ENCODE measurements around the gene DTX2. TPM values are rescaled to one million over a fixed set of nuclear protein-coding genes. Genes with fewer than 3 reads are reported as not detected.
"Not testable (repeated sequence)": the region's sequence is repeated elsewhere in the genome, so short reads cannot be mapped to it uniquely, and the experiment has no call there.

DTX2 gene
- total RNA-seq, 1 experiment from 2014 or later, result 100 TPM

DNA sequence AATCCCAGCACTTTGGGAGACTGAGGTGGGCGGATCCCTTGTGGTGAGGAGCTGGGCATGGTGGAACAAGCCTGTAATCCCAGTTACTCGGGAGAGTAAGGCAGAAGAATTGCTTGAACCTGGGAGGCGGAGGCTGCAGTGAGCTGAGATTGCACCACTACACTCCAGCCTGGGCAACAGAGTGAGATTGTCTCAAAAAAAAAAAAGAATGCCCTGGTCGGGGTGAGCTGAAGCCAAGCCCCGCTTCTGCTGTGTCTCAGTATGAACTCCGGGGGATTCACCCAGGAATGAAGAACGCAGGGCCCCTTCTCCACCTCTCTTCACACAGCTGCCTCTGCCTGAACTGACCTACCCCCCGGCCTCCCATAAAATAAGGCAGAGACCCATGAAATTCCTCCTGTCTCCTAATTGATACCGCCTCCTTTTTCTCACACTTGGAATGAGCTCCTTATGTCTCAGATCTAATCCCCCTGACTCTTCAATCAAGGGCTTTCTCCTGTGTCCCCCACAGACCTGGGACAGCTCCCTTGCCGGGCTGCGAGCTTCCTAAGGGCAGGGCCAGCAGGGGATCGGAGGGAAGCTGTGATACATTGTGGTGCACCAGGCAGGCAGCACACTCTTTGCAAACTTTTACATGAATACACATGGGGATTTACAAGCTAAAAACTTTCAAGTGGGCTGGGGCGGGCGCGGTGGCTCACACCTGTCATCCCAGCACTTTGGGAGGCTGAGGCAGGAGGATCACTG lies 37.7 kb upstream of the DTX2 start:
- CTCF ChIA-PET, result interaction anchor here (0.5 to 0.6 kb wide), 2 partner anchors 64 to 1697 kb away, joined by 3 read pairs; no protein-coding TSS in a partner anchor

GRCh38 chr7:76424413-76425111 lies 36.9 kb upstream of the DTX2 start, which contains the start of gene ZP3:
Gene ZP3, plus strand, starts transcription at chr7:76424950. Its CDS starts 15 bp downstream, at chr7:76424965.
- TF ChIP-seq, protein P1, sequence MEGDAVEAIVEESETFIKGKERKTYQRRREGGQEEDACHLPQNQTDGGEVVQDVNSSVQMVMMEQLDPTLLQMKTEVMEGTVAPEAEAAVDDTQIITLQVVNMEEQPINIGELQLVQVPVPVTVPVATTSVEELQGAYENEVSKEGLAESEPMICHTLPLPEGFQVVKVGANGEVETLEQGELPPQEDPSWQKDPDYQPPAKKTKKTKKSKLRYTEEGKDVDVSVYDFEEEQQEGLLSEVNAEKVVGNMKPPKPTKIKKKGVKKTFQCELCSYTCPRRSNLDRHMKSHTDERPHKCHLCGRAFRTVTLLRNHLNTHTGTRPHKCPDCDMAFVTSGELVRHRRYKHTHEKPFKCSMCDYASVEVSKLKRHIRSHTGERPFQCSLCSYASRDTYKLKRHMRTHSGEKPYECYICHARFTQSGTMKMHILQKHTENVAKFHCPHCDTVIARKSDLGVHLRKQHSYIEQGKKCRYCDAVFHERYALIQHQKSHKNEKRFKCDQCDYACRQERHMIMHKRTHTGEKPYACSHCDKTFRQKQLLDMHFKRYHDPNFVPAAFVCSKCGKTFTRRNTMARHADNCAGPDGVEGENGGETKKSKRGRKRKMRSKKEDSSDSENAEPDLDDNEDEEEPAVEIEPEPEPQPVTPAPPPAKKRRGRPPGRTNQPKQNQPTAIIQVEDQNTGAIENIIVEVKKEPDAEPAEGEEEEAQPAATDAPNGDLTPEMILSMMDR (conservative IDR thresholded peaks at IDR 0.05), result no peak
- TF ChIP-seq EZH2 (IDR thresholded peaks at IDR 0.05; ENCODE audit: low read depth), result no peak

More for the DNA sequence above, 37.7 kb upstream of the DTX2 start:
- Histone ChIP-seq H3F3A (ENCODE audit: insufficient read depth, low read depth) (peaks cover 45% of the 10 kb centered on the region), H2AFZ (no peak overlapping the region), H3K4me2 (peak overlapping the region; percentile 48), H3K36me3 (ENCODE audit: low read depth) (no peaks in the 10 kb centered on the region), H3K27ac (peak overlapping the region; percentile 78), H3K27me3 (ENCODE audit: insufficient read depth, low read depth) (no peaks in the 10 kb centered on the region), H3K4me3 (no peak overlapping the region), H3K79me2 (ENCODE audit: low read depth) (no peaks in the 10 kb centered on the region), H3K9me3 (ENCODE audit: insufficient read depth, low read depth) (no peaks in the 10 kb centered on the region), H4K20me1 (ENCODE audit: insufficient read depth) (no peaks in the 10 kb centered on the region), H3K4me1 (replicated peaks; ENCODE audit: insufficient read depth) (peaks cover 48% of the 10 kb centered on the region), H3K9me2 (ENCODE audit: insufficient read depth) (no peaks in the 10 kb centered on the region)
- intact Hi-C loops (cut with micrococcal nuclease; ENCODE audit: unreplicated experiment), result loop anchor here (1.0 to 5.0 kb wide), 4 partner anchors 65 to 106 kb away; partner anchors contain the start of gene UPK3B
- DNase-seq, result no peak
- POLR2A ChIA-PET (ENCODE audit: unreplicated experiment), result interaction anchor here (0.6 to 1.1 kb wide), 2 partner anchors 60 to 109 kb away, joined by 3 to 10 read pairs; no protein-coding TSS in a partner anchor
- TF ChIP-seq EZH2 (IDR thresholded peaks at IDR 0.05; ENCODE audit: low read depth), result no peak
- TF ChIP-seq, protein P1 (conservative IDR thresholded peaks at IDR 0.05), result no peak
- BruUV-seq (replicated peaks), result TSS peak; percentile 82

DNA sequence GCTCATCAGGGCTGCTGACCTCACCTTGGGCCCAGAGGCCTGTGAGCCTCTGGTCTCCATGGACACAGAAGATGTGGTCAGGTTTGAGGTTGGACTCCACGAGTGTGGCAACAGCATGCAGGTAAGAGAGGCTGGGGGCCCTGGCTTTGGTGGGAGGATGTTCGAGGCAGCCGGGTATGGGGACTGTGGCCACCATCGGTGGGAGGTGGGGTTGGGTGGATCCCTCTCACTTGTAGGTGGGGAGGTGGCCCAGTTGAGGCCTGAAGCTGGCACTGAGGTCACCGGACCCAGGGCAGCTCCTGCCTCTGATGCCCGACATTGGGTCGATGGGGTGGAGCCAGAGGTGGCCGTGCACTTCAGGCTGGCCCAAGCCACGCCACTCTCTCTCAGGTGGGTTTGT lies 36.4 kb upstream of the DTX2 start:
- Histone ChIP-seq H3K4me1 (replicated peaks; ENCODE audit: insufficient read depth) (peaks cover 48% of the 10 kb centered on the region), H2AFZ (no peak overlapping the region), H3K36me3 (ENCODE audit: low read depth) (no peaks in the 10 kb centered on the region), H4K20me1 (ENCODE audit: insufficient read depth) (no peaks in the 10 kb centered on the region), H3K4me3 (no peak overlapping the region), H3K4me2 (no peak overlapping the region), H3K27ac (no peak overlapping the region), H3K79me2 (ENCODE audit: low read depth) (no peaks in the 10 kb centered on the region), H3K9me2 (ENCODE audit: insufficient read depth) (no peaks in the 10 kb centered on the region), H3K27me3 (ENCODE audit: insufficient read depth, low read depth) (no peaks in the 10 kb centered on the region), H3F3A (ENCODE audit: insufficient read depth, low read depth) (peaks cover 37% of the 10 kb centered on the region), H3K9me3 (ENCODE audit: insufficient read depth, low read depth) (no peaks in the 10 kb centered on the region)
- no peak for DNase-seq
- POLR2A ChIA-PET (ENCODE audit: unreplicated experiment), result no interaction called here
- intact Hi-C loops (cut with micrococcal nuclease; ENCODE audit: unreplicated experiment), result no loop called here
- CTCF ChIA-PET, result interaction anchor here (0.6 kb wide), 1 partner anchor 26 kb away, joined by 18 read pairs; no protein-coding TSS in a partner anchor
- BruUV-seq (replicated peaks), result no TSS peak
- no peak for TF ChIP-seq EZH2 (IDR thresholded peaks at IDR 0.05; ENCODE audit: low read depth)
- TF ChIP-seq, protein P1 (conservative IDR thresholded peaks at IDR 0.05), result no peak

More at GRCh38 chr7:76424413-76425111, 36.9 kb upstream of the DTX2 start, which contains the start of gene ZP3:
- POLR2A ChIA-PET (ENCODE audit: unreplicated experiment), result interaction anchor here (1.1 kb wide), 1 partner anchor 60 kb away, joined by 3 read pairs; no protein-coding TSS in a partner anchor
- Histone ChIP-seq H3K4me2 (peak within 1 kb of the TSS; percentile 48), H3K9me3 (ENCODE audit: insufficient read depth, low read depth) (no peaks in the 10 kb centered on the region), H2AFZ (no peak within 1 kb of the TSS), H3K36me3 (ENCODE audit: low read depth) (no peaks in the 10 kb centered on the region), H4K20me1 (ENCODE audit: insufficient read depth) (no peaks in the 10 kb centered on the region), H3K27me3 (ENCODE audit: insufficient read depth, low read depth) (no peaks in the 10 kb centered on the region), H3K27ac (peak within 1 kb of the TSS; percentile 78), H3K4me3 (no peak within 1 kb of the TSS), H3K9me2 (ENCODE audit: insufficient read depth) (no peaks in the 10 kb centered on the region), H3F3A (ENCODE audit: insufficient read depth, low read depth) (peaks cover 39% of the 10 kb centered on the region), H3K79me2 (ENCODE audit: low read depth) (no peaks in the 10 kb centered on the region), H3K4me1 (replicated peaks; ENCODE audit: insufficient read depth) (peaks cover 48% of the 10 kb centered on the region)
- BruUV-seq (replicated peaks), result no TSS peak
- intact Hi-C loops (cut with micrococcal nuclease; ENCODE audit: unreplicated experiment), result loop anchor here (5.0 kb wide), 1 partner anchor 82 kb away; no protein-coding TSS in a partner anchor
- no peak for DNase-seq
- CTCF ChIA-PET, result no interaction called here

GRCh38 chr7:76425558-76425957 lies 36.0 kb upstream of the DTX2 start:
- DNase-seq; POLR2A ChIA-PET (ENCODE audit: unreplicated experiment); H3K4me2 ChIP-seq; H3K9me3 ChIP-seq (ENCODE audit: insufficient read depth, low read depth); H3K4me3 ChIP-seq; H2AFZ ChIP-seq; intact Hi-C loops (cut with micrococcal nuclease; ENCODE audit: unreplicated experiment); BruUV-seq (replicated peaks); H3K79me2 ChIP-seq (ENCODE audit: low read depth); H3K27me3 ChIP-seq (ENCODE audit: insufficient read depth, low read depth); H3K36me3 ChIP-seq (ENCODE audit: low read depth); H3K9me2 ChIP-seq (ENCODE audit: insufficient read depth); H4K20me1 ChIP-seq (ENCODE audit: insufficient read depth); H3K27ac ChIP-seq: not testable (repeated sequence)
- CTCF ChIA-PET, result interaction anchor here (0.6 kb wide), 1 partner anchor 26 kb away, joined by 18 read pairs; no protein-coding TSS in a partner anchor
- H3F3A ChIP-seq (ENCODE audit: insufficient read depth, low read depth), result peaks cover 33% of the 10 kb centered on the region
- H3K4me1 ChIP-seq (replicated peaks; ENCODE audit: insufficient read depth), result peaks cover 46% of the 10 kb centered on the region

All from PC-9 (cell line).